Stimulated activated CD4-positive, alpha-beta T cell treated with anti-CD3 and anti-CD28 coated beads, Interleukin-15, amount 100 ng/mL, for 48 hours (primary cell): ENCODE data around the gene AKR1C3.
"Not testable (repeated sequence)": the region's sequence is repeated elsewhere in the genome, so short reads cannot be mapped to it uniquely, and the experiment has no call there.

ENCODE experiments used
- DNase-seq, 2 donors: peaks; one replicate each; pipeline ENCODE4 v3.0.0-alpha.2; 2020; ENCODE audit warnings: low read depth in 2 of 2

AKR1C3 gene

DNA sequence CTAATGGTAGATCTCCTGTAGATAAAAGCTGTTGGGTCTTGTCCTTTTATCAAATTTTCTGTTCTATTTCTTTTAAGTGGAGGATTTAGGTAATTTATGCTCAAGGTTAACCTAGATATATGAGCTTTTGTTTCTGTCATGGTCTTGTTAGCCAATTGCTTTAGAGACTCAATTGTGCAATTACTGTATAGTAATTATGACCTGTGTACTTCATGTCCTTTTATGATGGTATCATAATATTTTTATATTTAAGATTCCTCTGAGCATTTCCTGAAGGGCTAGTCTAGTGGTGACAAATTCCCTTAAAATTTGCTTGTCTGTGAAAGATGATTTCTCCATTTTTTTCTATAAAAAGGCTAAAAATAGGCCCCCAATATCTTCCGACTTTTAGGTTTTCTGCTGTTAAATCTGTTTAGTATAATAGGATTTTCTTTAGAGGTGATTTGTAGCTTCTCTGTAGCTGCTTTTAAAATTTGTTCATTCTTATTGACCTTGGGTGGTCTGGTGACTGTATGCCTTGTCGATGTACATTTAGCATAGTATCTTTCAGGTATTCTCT lies 5.4 kb upstream of the AKR1C3 start:
- no peak for DNase-seq

DNA sequence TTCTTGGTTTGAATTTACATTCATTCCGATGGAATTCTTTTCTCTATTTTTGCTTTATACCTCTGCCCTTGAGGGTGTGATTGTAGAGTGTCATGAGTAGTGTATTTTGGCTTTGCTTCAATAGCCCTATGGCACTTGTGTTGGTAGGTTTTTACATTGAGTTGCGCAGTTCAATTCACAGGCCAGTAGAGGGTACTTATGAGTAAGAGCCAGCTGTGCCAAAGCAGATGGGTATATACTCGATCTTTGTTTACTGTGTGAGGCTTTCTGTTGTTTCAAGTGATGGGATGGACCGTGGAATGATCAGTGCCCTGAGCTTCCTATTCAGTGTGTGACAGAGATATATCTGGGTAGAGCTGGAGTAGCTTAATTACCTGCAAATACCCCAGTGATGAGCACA lies 4.3 kb upstream of the AKR1C3 start:
- DNase-seq, result no peak

DNA sequence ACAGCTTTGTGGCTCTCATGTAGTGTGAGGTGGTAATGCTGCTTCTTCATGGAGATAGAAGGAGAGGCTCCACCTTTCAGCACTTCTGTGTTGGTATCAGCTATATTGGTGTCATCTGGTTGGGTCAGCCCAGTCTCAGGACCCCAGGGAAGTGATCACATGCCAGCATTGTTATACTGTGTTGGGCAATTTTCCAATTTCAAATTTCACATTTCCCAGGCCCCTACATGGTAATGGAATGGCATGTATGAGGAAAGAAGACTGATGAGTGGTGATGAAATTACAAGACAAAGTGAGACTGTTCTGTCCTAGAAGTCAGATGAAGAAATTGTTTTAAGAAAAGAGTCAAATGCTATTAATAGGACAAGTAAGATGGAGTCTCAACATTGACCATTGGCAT lies 3.7 kb upstream of the AKR1C3 start:
- DNase-seq, result no peak

DNA sequence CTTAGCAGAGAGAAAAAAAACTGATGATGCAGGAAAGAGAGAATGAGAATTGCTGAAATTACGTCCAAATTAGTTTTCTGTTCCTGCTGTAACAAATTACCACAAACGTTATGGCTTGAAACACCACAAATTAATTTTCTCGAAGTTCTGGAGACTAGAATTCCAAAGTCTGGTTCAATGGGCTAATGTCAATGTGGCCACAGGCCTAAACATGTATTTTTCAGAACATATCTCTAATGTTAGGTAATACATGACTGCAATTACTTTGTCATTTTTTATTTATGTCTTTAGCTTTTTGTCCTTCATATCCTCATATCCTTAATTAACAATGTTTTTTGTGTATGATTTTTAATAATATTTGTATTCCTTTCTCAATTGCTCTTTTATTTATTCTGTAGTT lies 3.0 kb upstream of the AKR1C3 start:
- no peak for DNase-seq

DNA sequence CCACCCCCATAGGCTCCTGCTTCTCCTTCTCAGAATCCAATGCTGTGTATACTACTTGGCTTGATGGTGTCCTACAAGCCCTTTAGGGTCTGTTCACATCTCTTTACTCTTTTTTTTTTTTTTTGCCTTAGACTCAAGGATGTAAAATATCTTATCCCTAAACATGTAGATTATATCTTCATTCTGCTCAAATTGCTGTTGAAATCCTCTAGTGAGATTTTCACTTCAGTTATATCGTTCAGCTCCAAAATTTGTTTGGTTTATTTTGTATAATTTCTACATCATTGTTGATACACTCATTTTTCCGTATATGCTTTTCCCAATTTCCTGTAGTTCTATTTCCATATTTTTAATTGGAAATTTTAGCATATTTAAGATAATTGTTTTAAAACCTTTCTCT lies 1.8 kb upstream of the AKR1C3 start:
- DNase-seq, result no peak

DNA sequence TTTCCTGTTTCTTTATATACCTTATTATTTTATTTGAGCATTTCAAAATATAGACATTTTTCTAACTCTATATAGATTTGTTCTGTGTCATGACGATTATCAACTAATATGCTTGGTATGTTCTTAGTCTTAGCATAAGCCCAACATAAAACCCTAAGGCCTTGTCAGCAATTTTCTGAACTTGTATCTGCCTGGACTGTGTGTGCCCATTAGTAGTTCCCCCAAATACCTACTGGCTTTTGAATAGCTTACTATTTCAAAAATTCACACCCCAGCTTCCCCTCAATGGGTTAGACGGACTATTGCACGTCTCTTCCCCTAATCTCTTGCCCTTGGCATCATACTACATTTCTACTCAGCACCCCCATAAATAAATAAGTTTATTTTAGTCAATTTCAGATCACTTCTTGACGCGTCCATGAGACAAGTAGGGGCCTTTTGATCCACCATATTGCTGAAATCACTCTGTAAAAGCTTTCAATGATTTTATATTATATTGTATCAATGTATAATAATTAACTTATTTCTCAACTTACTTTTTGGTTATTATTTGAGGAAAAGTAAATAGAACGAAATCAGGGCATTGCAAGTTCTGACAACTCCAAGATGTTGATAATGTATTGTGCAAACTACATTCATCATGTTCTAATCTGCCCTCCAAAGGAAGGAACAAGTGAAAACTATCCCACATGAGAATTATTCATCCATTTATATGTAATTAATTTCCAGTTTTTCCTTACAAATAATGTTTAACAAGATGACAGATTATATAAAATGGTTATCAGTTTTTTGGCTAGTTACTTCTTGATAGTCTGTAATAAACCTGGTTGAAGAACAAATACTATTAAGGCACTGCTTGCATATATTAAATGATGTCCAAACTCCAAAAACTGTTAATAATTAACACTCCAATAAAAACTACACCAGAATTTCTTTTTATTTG lies 1.1 kb upstream of the AKR1C3 start:
- DNase-seq, result no peak

DNA sequence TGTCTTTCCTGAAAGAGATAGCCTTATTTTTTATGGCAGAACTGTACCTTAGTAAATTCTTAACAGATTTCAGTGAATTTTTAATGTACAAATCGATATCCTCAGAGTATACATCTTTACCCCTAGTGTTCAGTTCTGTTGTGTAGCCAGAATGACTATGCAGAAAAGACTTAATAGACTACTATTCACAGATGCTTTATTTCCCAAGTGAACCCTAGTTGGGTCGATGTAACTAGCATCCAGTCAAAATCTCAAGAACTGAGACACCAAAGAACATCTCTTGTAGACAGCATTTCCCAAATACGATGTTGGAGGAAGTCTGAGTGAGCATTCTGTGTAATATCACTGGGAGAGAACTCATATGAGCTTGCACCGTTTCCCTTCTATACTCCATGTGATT lies 1.5 kb downstream of the AKR1C3 start:
- no peak for DNase-seq

DNA sequence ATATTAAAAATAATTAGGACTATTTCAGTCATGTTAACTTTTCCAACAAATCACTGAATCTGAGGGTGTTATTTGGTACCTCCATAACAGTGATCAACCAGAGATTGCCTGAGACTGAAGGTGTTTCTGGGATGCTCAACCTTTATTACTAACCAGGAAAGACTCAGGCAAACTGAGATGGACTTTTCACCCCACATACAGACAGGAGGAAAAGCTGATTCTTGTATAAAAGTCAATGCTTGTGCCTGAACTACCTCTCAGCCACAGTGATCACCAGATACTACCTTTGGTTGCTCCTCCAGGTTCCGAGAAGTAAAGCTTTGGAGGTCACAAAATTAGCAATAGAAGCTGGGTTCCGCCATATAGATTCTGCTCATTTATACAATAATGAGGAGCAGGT lies 1.9 kb downstream of the AKR1C3 start:
- DNase-seq, result no peak

DNA sequence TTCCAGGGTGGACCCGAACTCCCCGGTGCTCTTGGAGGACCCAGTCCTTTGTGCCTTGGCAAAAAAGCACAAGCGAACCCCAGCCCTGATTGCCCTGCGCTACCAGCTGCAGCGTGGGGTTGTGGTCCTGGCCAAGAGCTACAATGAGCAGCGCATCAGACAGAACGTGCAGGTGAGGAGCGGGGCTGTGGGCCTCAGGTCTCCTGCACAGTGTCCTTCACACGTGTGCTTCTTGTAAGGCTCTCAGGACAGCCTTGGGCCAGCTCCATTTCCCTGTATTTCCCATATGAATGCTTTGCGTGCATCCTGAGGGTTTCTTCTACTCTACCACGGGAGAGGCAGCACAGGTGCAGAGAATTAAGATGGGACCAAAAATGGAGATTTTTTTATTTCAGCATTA lies 8.3 kb downstream of the AKR1C3 start:
- not testable (repeated sequence) for DNase-seq

DNA sequence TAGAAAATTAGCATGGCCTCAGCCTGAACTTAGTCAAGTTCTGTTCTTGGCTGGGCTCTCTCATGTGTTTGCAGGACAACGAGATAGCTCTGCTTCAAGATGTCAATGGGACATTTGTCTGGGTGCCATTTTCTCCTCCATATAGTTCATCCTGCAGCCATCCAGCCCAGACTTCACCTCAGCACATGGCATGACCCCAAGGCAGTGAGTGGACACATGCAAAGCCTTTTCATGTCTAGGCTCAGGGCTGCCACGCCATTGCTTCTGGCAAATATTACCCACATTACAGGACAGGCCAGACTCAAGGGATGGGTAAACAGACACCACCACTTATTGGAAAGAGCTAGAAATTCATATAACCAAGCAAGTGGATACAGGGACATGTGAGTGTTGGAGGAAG lies 9.3 kb downstream of the AKR1C3 start:
- no peak for DNase-seq

DNA sequence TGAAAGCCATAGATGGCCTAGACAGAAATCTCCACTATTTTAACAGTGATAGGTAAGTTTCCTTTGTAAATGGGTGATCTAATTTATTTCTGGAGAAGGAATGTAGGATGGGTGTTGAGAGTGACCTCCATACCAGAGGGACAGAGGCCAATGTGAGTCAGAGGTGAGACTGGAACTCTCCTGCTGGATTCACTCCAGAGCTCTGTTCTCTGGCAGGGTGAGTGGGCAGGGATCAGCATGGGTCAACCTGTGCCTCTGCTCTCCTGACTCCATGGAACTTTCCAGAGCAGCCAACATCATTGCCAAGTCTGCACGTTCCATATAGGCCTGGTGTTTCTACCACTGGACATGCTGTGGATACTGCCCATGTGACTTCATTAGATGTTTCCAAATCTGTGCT lies 11.4 kb downstream of the AKR1C3 start:
- no peak for DNase-seq

DNA sequence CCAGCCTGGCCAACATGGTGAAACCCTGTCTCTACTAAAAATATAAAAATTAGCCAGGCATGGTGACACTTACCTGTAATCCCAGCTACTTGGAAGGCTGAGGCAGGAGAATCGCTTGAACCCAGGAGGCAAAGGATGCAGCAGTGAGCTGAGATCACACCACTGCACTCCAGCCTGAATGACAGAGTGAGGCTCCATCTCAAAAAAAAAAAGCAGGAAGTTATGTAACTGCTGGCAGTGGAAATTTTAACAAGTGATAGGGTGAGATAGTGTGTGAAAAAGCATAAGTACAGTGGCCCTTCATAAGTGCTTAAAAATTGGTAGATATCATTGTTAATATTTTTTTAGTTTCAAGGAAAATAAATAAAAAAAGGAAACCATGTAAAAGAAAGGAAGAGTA lies 12.3 kb downstream of the AKR1C3 start:
- DNase-seq, result no peak

DNA sequence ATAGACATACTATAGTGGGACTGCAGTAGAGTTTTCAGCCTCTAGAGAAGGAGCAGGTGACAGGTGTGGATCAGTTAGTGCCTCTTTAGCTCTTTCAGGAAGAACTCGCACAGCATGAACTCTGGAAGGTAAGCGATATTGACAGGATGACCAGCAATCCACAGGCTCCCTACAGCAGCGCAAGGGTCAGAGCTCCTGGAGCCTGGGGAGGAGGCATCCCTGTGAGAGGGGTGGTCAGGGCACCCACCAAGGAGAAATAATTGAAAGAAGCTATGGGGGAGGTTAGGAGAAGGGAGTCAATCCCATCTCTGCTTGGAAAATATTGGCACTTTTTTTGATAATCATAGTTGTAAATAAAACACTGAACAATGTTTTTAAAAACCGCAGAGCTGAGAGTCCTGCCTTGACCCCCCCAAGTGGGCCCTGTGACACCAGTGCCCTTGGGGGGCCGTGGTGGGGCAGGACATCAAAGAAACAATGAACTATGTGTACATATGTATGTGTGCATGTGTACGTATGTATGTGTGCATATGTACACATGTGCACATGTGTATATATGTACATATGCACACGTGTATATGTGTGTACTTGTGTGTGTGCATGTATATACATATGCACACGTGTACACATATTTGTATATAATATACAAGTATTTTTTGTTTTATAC lies 13.8 kb downstream of the AKR1C3 start:
- DNase-seq, result no peak

DNA sequence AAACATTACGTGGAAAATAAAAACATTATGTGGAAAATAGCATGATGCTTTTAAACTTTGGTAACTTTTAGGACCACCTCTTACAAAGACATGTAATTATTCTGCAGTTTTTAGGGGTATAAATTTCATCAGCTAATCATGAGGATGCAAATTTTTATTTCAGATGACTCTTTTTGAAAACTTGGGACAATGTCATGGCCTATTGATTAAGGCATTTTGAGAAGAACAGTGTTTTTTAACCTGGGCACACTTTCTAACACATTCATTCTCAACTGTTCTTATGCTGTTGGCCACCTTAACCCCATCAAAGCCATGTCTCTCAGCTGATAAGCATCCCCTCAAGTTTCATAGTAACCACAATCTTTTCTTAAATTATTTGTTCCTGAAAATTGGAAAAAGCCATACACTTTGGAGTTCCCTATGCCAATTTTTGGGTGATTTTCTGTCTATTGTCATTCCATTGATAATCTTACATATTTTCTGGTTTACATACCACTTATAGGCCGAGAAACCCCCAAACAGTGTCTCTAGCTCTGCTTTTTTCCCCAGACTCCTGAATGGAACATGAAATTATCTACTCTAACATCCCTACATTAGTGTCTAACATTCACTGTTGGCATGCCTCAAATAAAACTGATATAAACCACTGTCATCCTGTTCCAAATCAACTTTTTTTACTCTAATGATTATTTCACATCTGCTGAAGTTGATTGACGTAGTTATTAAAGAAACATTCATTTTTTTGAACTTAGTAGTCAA lies 14.6 kb downstream of the AKR1C3 start:
- no peak for DNase-seq

DNA sequence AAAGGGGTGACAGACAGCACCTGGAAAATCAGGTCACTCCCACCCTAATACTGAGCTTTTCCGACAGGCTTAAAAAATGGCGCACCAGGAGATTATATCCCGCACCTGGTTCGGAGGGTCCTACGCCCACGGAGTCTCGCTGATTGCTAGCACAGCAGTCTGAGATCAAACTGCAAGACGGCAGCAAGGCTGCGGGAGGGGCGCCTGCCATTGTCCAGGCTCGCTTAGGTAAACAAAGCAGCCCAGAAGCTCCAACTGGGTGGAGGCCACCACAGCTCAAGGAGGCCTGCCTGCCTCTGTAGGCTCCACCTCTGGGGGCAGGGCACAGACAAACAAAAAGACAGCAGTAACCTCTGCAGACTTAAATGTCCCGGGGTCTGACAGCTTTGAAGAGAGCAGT lies 15.6 kb downstream of the AKR1C3 start:
- DNase-seq, result not testable (repeated sequence)

DNA sequence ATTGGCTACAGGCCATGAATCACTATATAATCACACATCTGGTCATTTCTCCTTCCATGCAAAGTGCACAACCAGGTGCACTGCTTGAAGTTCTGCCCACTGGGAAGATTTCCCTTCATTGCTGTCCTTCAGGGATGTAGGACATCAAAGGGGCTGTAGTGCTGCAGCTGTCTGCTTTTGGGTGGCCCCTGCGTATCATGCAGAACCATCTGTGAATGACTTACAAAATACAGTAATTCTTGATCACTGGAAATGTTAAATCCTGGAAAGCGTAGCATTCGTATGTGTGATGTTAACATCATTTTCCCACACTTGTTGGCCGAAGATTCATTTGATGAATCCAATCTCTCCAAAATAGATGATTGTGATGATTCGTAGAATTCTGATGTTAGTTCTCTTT lies 22.4 kb downstream of the AKR1C3 start:
- DNase-seq, result no peak

DNA sequence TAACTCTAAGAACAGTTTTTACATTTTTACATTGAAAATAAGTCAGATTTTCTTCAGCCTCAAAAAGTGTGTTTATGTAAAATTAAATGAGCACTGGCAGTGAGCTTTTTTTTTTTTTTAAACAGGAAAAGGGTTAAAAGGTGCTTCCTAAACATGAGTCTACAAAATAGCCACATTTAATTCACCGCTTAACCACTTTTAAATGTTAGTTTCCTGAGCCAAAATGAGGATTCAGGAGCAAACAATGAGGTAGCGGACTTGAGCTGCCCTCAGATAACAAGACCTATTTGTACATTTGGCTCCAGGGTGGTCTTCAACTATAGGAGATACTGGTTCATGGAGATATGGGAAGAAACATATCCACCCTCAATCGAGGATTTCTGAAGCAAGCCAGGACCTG lies 22.8 kb downstream of the AKR1C3 start:
- no peak for DNase-seq

DNA sequence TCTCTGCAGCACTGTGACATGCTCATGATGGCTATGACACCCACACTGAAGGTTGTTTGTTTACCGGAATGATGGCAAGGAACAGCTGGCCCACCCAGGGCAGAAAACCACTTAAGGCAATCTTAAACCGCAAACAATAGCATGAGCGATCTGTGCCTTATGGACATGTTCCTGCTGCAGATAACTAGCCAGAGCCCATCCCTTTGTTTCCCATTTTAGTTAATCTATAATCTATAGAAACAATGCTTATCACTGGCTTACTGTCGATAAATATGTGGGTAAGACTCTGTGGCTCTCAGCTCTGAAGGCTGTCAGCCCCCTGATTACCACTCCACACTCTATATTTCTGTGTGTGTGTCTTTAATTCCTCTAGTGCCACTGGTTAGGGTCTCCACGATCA lies 25.8 kb downstream of the AKR1C3 start:
- DNase-seq, result not testable (repeated sequence)

DNA sequence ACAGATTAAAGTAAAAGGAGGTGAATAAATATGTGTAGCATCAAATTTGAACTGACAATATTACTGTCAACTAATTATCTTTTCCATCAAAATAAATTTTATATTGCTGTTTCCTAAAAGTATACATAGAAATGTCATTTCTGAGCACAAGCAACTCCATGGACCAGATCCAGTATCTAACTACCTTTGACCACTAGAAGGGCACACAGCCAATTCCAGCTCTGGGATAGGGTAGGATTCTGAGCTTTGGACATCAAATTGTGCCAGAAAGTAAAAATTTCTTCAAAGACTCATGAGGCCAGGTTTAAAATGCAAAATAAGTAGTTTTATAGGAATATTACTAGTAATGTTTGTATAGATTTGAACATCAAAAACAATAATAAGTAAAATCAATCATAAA lies 29.7 kb downstream of the AKR1C3 start:
- DNase-seq, result no peak

DNA sequence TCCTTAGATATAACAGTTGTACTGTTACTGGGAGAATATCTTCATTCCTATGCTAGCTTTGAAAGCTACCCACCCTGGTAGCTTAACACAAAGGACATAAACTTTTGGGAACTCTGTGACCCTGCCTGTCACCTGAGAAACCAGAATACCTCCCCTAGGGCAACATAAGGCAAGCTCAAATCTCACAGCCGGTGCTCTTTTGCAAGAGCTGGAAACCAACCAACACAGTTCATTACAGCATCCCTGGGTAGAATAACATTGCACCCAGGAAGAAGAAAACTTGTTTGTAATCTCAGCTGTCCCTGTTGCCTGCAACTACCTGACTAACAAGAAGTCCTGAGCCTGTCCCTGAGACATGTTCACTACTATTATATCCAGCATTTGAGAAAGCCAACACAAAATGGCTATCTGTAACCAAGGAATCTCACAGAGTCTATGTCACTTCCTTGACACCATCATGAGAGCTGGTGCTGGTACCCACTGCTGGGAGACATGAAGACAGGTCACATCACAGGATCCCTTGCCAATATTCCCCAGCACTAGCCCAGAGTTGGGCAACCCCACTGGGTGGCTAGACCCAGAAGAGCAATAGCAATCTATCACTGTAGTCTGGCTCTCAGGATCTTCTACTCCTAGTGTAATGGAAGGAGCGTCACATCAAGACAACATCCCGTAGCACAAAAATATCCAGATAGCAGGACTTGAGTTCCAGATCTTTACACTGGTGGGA lies 31.3 kb downstream of the AKR1C3 start:
- no peak for DNase-seq

DNA sequence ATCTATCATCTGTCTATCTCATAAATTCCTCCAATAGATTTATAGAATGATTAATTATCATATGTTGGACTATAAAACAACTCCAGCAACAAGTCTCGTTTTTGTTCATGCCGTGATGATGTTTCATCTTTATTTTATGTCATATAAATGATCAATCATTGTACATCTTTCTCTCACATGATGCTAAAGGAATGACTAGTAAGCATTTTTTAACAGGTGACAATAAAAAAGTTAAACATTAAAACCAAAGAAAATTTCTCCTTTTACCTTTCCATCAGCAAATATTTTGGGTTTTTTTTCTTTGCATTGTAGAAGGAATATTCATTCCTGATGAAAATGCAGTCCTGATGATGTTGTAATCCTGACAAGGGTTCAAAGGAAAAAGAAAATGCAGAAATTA lies 41.4 kb downstream of the AKR1C3 start:
- no peak for DNase-seq
